Vagina (tissue), 2 donors: ENCODE measurements around the gene KDM3B. TPM values are rescaled to one million over a fixed set of nuclear protein-coding genes. Genes with fewer than 3 reads are reported as not detected.
"Not testable (repeated sequence)": the region's sequence is repeated elsewhere in the genome, so short reads cannot be mapped to it uniquely, and the experiment has no call there.

ENCODE experiments used
- DNase-seq, 2 donors: peaks; one replicate each; pipeline ENCODE4 v3.0.0-alpha.2; 2017; ENCODE audit errors: extremely low spot score in 2 of 2
- H3K27ac ChIP-seq: fragments of 200-600 bp; sonication (generic); one replicate; pipeline ENCODE4 v1.5.1; 2019
- H3K27me3 ChIP-seq: fragments of 200-600 bp; sonication (generic); one replicate; pipeline ENCODE4 v1.5.1; 2019
- H3K36me3 ChIP-seq, 2 donors: fragments of 200-600 bp; sonication (generic); one replicate each; pipeline ENCODE4 v1.5.1; 2017 to 2019
- H3K4me1 ChIP-seq: fragments of 200-600 bp; sonication (generic); one replicate; pipeline ENCODE4 v1.5.1; 2019
- H3K4me3 ChIP-seq, 2 donors: fragments of 200-600 bp; sonication (generic); 1 replicate in 1 of 2; 2 replicates in 1 of 2; pipeline ENCODE4 v1.5.1; 2016 to 2019
- H3K9me3 ChIP-seq: fragments of 200-600 bp; sonication (generic); one replicate; pipeline ENCODE4 v1.5.1; 2019
- POLR2A ChIP-seq, 2 donors: fragments of 450-650 bp; IDR thresholded peaks; one replicate each; pipeline ENCODE4 v1.6.1; 2017; ENCODE audit warnings: antibody characterized with exemption in 2 of 2, mild to moderate bottlenecking in 2 of 2, moderate library complexity in 2 of 2
- POLR2AphosphoS5 ChIP-seq, 2 donors: sonication (generic); formaldehyde crosslinking; IDR thresholded peaks; one replicate each; pipeline ENCODE4 v1.9.0; 2017; ENCODE audit warnings: antibody characterized with exemption in 2 of 2, mild to moderate bottlenecking in 2 of 2, low read depth in 1 of 2; ENCODE audit not compliant: insufficient read depth in 1 of 2
- intact Hi-C: fragments of 100-400 bp; cut with DNase I; formaldehyde crosslinking; loops from one replicate; pipeline ENCODE4 v1.15.1; 2023
- total RNA-seq: library from RNA; depleted of rRNA; stranded (reverse); fragments of >200 nt; gene quantifications from one replicate; pipeline ENCODE4 v1.2.3, GENCODE V29; 2016
- TF ChIP-seq, protein P1 (sequence below), 3 experiments: fragments of 450-650 bp in 2 of 3; fragments of 200-600 bp in 1 of 3; sonication (generic) in 1 of 3; IDR thresholded peaks; one replicate each; pipeline ENCODE4 v1.5.1; 2017 to 2019; ENCODE audit warnings: antibody characterized with exemption in 3 of 3, mild to moderate bottlenecking in 2 of 3, moderate library complexity in 2 of 3

KDM3B gene
- total RNA-seq, 1 donor from 2014 or later: 48.6 TPM

- no peaks in the 10 kb centered on the region for H3K27me3 ChIP-seq
- H3K4me3 ChIP-seq: no peak overlapping the region
- TF ChIP-seq POLR2A (IDR thresholded peaks at IDR 0.05) (no peak), POLR2AphosphoS5 (IDR thresholded peaks at IDR 0.05; ENCODE audit: insufficient read depth in 1 of 2, low read depth in 1 of 2) (no peak)
- TF ChIP-seq, protein P1, sequence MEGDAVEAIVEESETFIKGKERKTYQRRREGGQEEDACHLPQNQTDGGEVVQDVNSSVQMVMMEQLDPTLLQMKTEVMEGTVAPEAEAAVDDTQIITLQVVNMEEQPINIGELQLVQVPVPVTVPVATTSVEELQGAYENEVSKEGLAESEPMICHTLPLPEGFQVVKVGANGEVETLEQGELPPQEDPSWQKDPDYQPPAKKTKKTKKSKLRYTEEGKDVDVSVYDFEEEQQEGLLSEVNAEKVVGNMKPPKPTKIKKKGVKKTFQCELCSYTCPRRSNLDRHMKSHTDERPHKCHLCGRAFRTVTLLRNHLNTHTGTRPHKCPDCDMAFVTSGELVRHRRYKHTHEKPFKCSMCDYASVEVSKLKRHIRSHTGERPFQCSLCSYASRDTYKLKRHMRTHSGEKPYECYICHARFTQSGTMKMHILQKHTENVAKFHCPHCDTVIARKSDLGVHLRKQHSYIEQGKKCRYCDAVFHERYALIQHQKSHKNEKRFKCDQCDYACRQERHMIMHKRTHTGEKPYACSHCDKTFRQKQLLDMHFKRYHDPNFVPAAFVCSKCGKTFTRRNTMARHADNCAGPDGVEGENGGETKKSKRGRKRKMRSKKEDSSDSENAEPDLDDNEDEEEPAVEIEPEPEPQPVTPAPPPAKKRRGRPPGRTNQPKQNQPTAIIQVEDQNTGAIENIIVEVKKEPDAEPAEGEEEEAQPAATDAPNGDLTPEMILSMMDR (IDR thresholded peaks at IDR 0.05): no peak
- intact Hi-C loops: no loop called here
- no peaks in the 10 kb centered on the region for H3K4me1 ChIP-seq
- H3K9me3 ChIP-seq: no peaks in the 10 kb centered on the region
- no peak for DNase-seq
- peaks cover 0 to 63% of the 10 kb centered on the region in 2 donors for H3K36me3 ChIP-seq
- H3K27ac ChIP-seq: no peak overlapping the region
Measured at GRCh38 chr5:138391859-138392386, 39.4 kb downstream of the KDM3B start.

DNA sequence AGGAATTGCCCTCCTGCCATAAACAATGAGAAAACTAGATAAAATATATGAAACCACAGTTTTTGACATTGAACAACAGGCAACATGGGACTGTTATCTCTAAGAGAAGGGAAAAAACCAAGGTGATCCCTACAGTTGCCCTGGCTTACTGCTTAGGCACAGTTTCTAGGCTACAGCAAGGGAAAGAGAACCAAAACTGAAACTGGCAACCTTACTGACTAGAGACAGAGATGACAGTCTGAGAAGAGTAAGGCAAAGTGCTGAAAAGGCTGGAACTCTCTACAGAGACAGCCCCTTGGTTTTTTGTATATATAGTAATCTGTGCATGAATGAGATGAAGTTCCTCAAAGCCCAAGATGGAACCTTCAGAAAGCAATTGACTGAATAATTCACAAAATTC lies 50.2 kb downstream of the KDM3B start:
- Histone ChIP-seq H3K4me3 (no peak overlapping the region), H3K4me1 (no peaks in the 10 kb centered on the region), H3K9me3 (no peaks in the 10 kb centered on the region), H3K27ac (no peak overlapping the region), H3K36me3 (peaks cover 0 to 67% of the 10 kb centered on the region in 2 donors), H3K27me3 (no peaks in the 10 kb centered on the region)
- no peak for DNase-seq
- intact Hi-C loops: no loop called here
- TF ChIP-seq POLR2AphosphoS5 (IDR thresholded peaks at IDR 0.05; ENCODE audit: insufficient read depth in 1 of 2, low read depth in 1 of 2) (no peak), POLR2A (IDR thresholded peaks at IDR 0.05) (no peak)
- TF ChIP-seq, protein P1 (IDR thresholded peaks at IDR 0.05): no peak

GRCh38 chr5:138408023-138408422 lies 55.5 kb downstream of the KDM3B start:
- DNase-seq: no peak
- Histone ChIP-seq H3K4me3 (no peak overlapping the region), H3K9me3 (no peaks in the 10 kb centered on the region), H3K27me3 (no peaks in the 10 kb centered on the region), H3K36me3 (peaks cover 0 to 43% of the 10 kb centered on the region in 2 donors), H3K4me1 (no peaks in the 10 kb centered on the region), H3K27ac (no peak overlapping the region)
- intact Hi-C loops: no loop called here
- TF ChIP-seq, protein P1 (IDR thresholded peaks at IDR 0.05): no peak
- TF ChIP-seq POLR2AphosphoS5 (IDR thresholded peaks at IDR 0.05; ENCODE audit: insufficient read depth in 1 of 2, low read depth in 1 of 2): no peak
- TF ChIP-seq POLR2A (IDR thresholded peaks at IDR 0.05): no peak

DNA sequence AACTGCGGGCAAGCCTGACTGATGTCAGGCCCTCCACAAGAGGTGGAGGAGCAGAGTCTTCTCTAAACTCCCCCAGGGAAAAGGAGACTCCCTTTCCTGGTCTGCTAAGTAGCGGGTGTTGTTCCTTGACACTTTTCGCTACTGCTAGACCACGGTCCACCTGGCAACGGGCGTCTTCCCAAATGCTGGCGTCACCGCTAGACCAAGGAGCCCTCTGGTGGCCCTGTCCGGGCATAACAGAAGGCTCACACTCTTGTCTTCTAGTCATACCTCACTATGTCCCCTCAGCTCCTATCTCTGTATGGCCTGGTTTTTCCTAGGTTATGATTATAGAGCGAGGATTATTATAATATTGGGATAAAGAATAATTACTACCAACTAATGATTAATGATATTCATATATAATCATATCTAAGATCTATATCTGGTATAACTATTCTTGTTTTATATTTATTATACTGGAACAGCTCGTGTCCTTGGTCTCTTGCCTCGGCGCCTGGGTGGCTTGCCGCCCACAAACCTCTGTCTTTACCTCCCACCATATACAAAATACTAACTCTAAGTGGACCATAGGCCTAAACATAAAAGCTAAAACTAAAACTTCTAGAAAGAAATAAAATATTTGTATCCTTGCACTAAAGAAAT lies 58.6 kb downstream of the KDM3B start:
- TF ChIP-seq, protein P1 (IDR thresholded peaks at IDR 0.05): peak in 2 of 3 experiments; percentile 12 to 26
- H3K9me3 ChIP-seq, H3K4me3 ChIP-seq, H3K27ac ChIP-seq, H3K4me1 ChIP-seq, H3K27me3 ChIP-seq, intact Hi-C loops, DNase-seq: not testable (repeated sequence)
- peaks cover 0 to 45% of the 10 kb centered on the region in 2 donors for H3K36me3 ChIP-seq

DNA sequence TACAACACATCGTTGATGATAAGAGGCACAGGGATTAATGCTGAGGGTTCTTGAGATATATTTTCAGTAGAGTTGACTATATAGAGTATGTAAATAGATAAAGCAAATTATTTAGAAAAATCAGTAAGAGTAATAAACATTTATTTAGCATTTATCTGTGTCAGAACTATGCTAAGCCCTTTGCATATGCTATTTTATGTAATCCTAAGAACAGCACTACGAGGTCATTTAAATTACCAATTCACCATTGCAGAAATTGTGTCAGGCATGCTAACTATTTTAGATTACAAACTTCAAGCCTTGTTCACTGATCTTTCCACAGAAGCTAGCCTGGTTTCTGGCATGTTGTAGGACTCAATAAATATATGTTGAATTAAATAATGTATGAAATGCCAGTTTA lies 66.0 kb downstream of the KDM3B start:
- no peaks in the 10 kb centered on the region for H3K27me3 ChIP-seq
- no peak for DNase-seq
- H3K36me3 ChIP-seq: peaks cover 6 to 70% of the 10 kb centered on the region in 2 donors
- no peaks in the 10 kb centered on the region for H3K4me1 ChIP-seq
- no peaks in the 10 kb centered on the region for H3K9me3 ChIP-seq
- H3K4me3 ChIP-seq: no peak overlapping the region
- no peak for TF ChIP-seq POLR2A (IDR thresholded peaks at IDR 0.05)
- TF ChIP-seq, protein P1 (IDR thresholded peaks at IDR 0.05): no peak
- TF ChIP-seq POLR2AphosphoS5 (IDR thresholded peaks at IDR 0.05; ENCODE audit: insufficient read depth in 1 of 2, low read depth in 1 of 2): no peak
- H3K27ac ChIP-seq: no peak overlapping the region
- intact Hi-C loops: no loop called here
